HL-60 (cell line): ENCODE measurements around the gene GLB1L.

ENCODE experiments used
- SPI1 ChIP-seq: IDR thresholded peaks from 2 replicates; pipeline ENCODE4 v1.6.1; 2012; ENCODE audit warnings: low read depth, mild to moderate bottlenecking, borderline replicate concordance
- TF ChIP-seq, protein P1 (sequence below): IDR thresholded peaks from one replicate; pipeline ENCODE4 v1.5.1; 2011; ENCODE audit warnings: low read length, control low read depth, inconsistent platforms; ENCODE audit not compliant: insufficient read depth

DNA sequence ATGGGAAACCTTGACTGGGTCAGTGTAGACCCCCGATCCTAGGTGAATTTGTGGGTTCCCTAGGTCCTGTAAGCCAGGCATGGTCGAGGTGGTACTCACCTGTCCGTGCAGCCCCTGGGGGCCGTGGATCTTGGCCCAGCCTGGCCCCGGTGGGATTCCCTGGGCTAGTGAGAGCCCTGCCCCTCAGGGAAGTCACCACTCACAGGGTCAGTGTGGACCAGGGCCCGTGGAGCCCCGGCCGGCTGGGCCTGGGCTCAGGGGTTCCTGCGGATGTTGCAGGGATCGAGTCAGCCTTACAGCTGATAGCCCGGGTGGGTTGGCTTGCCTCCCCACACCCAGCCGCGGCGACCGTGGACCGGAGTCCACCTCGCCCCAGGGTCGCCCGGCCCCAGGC lies 16.3 kb downstream of the GLB1L start:
- TF ChIP-seq, protein P1, sequence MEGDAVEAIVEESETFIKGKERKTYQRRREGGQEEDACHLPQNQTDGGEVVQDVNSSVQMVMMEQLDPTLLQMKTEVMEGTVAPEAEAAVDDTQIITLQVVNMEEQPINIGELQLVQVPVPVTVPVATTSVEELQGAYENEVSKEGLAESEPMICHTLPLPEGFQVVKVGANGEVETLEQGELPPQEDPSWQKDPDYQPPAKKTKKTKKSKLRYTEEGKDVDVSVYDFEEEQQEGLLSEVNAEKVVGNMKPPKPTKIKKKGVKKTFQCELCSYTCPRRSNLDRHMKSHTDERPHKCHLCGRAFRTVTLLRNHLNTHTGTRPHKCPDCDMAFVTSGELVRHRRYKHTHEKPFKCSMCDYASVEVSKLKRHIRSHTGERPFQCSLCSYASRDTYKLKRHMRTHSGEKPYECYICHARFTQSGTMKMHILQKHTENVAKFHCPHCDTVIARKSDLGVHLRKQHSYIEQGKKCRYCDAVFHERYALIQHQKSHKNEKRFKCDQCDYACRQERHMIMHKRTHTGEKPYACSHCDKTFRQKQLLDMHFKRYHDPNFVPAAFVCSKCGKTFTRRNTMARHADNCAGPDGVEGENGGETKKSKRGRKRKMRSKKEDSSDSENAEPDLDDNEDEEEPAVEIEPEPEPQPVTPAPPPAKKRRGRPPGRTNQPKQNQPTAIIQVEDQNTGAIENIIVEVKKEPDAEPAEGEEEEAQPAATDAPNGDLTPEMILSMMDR: no peak
- no peak for TF ChIP-seq SPI1
